Measurements from ENCODE around the gene DCST1. TPM values are rescaled to one million over a fixed set of nuclear protein-coding genes. Genes with fewer than 3 reads are reported as not detected.

Gene DCST1
- total RNA-seq, 1 experiment from 2014 or later: 0.15 TPM

- TF ChIP-seq ATF2 (CRISPR knock-in tag; IDR thresholded peaks at IDR 0.05; ENCODE audit: borderline replicate concordance, low read depth): no peak
- TF ChIP-seq ZNF317 (CRISPR knock-in tag; IDR thresholded peaks at IDR 0.05; ENCODE audit: borderline replicate concordance, low read depth): 0 out of 2 replicates have a peak, but pooled peaks have one; percentile 25
- TF ChIP-seq IRF1 (CRISPR knock-in tag; IDR thresholded peaks at IDR 0.05): no peak
- no peak for TF ChIP-seq HMGA2 (CRISPR knock-in tag; IDR thresholded peaks at IDR 0.05)
- TF ChIP-seq USF2 (CRISPR knock-in tag; IDR thresholded peaks at IDR 0.05): no peak
- no peak for TF ChIP-seq CREB1 (CRISPR knock-in tag; IDR thresholded peaks at IDR 0.05)
- no peak for TF ChIP-seq CTCF (IDR thresholded peaks at IDR 0.05)
- TF ChIP-seq ZNF263 (CRISPR knock-in tag; IDR thresholded peaks at IDR 0.05; ENCODE audit: low read depth): no peak
Observed at GRCh38 chr1:155079487-155080311, 46.1 kb downstream of the DCST1 start (continued).

- ATAC-seq (peak; percentile 5), DNase-seq (ENCODE audit: low spot score) (peak; percentile 92)
- Mint-ChIP-seq H3K27me3 (ENCODE audit: low read depth) (peaks cover 82% of the 10 kb centered on the region), H3K9me3 (no peaks in the 10 kb centered on the region), H3K4me3 (peak overlapping the region; percentile 76), H3K27ac (no peak overlapping the region), H3K4me1 (peaks cover 31% of the 10 kb centered on the region), H3K36me3 (no peaks in the 10 kb centered on the region)
- CTCF ChIA-PET: interaction anchor here (0.6 to 7.7 kb wide), 27 partner anchors 10 to 261 kb away, joined by 3 to 109 read pairs (median 4); partner anchors contain the start of genes ADAM15, EFNA4, KRTCAP2 and PBXIP1
- POLR2A ChIA-PET: interaction anchor here (0.7 to 1.6 kb wide), 11 partner anchors 8 to 110 kb away, joined by 3 to 10 read pairs (median 3); partner anchors contain the start of genes EFNA4, KRTCAP2, LENEP and SHC1
- TF ChIP-seq ZNF263 (CRISPR knock-in tag; IDR thresholded peaks at IDR 0.05; ENCODE audit: low read depth): 0 out of 2 replicates have a peak, but pooled peaks have one; percentile 5
- no peak for TF ChIP-seq SOX15 (CRISPR knock-in tag; IDR thresholded peaks at IDR 0.05)
- TF ChIP-seq ZSCAN18 (CRISPR knock-in tag; IDR thresholded peaks at IDR 0.05): no peak
- TF ChIP-seq SP1 (CRISPR knock-in tag; conservative IDR thresholded peaks at IDR 0.05): peak; percentile 92
- peak; percentile 80 for TF ChIP-seq E2F5 (CRISPR knock-in tag; IDR thresholded peaks at IDR 0.05)
- TF ChIP-seq ETV6 (CRISPR knock-in tag; IDR thresholded peaks at IDR 0.05): peak; percentile 71; the same call in 1 of the 2 replicates
- peak; percentile 94 for TF ChIP-seq MAX (CRISPR knock-in tag; IDR thresholded peaks at IDR 0.05)
- peak; percentile 79; the same call in 1 of the 2 replicates for TF ChIP-seq ZNF281 (CRISPR knock-in tag; IDR thresholded peaks at IDR 0.05)
- TF ChIP-seq CREB1 (CRISPR knock-in tag; IDR thresholded peaks at IDR 0.05): no peak
- 0 out of 2 replicates have a peak, but pooled peaks have one; percentile 79 for TF ChIP-seq TP53 (CRISPR knock-in tag; IDR thresholded peaks at IDR 0.05)
- TF ChIP-seq USF2 (CRISPR knock-in tag; IDR thresholded peaks at IDR 0.05): peak; percentile 100
- peak; percentile 87 for TF ChIP-seq ZBTB43 (CRISPR knock-in tag; IDR thresholded peaks at IDR 0.05)
- peak; percentile 13; the same call in 1 of the 2 replicates for TF ChIP-seq NFE2L1 (CRISPR knock-in tag; IDR thresholded peaks at IDR 0.05)
Observed at GRCh38 chr1:155080312-155081228, 46.9 kb downstream of the DCST1 start.
